Measurements from ENCODE around the gene SYTL3.

DNA sequence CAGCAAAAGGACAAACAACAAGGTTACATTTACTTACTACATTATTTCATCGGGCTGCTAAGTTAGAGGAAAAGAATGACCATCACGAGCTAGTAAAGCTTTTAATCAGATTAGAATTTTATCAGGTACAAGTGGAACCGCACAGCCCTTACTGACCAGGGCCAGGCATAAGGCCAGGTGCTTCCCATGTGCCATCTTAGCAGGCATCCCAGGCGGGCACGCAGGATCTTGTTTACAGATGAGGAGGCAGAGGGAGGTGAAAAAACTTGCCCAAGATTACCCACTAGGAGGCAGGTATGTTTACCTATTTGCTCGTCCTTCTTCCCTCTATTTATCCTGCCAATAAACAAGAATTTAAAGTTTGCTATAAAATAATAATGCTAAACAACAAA, 158.6 kb downstream of the SYTL3 start:
- TF ChIP-seq, protein P1, sequence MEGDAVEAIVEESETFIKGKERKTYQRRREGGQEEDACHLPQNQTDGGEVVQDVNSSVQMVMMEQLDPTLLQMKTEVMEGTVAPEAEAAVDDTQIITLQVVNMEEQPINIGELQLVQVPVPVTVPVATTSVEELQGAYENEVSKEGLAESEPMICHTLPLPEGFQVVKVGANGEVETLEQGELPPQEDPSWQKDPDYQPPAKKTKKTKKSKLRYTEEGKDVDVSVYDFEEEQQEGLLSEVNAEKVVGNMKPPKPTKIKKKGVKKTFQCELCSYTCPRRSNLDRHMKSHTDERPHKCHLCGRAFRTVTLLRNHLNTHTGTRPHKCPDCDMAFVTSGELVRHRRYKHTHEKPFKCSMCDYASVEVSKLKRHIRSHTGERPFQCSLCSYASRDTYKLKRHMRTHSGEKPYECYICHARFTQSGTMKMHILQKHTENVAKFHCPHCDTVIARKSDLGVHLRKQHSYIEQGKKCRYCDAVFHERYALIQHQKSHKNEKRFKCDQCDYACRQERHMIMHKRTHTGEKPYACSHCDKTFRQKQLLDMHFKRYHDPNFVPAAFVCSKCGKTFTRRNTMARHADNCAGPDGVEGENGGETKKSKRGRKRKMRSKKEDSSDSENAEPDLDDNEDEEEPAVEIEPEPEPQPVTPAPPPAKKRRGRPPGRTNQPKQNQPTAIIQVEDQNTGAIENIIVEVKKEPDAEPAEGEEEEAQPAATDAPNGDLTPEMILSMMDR (IDR thresholded peaks at IDR 0.05), result no peak
- no peak for TF ChIP-seq POLR2A (IDR thresholded peaks at IDR 0.05)

Data from body of pancreas (tissue), 4 donors.